Renal cortex interstitium (tissue), 11 donors: ENCODE measurements around the gene ESPNL. TPM values are rescaled to one million over a fixed set of nuclear protein-coding genes. Genes with fewer than 3 reads are reported as not detected.

ENCODE experiments used
- DNase-seq, 11 donors: peaks; one replicate each; pipeline ENCODE4 v3.0.0-alpha.2; 2013; ENCODE audit warnings: low read depth in 9 of 11, low spot score in 4 of 11; ENCODE audit errors: extremely low read depth in 1 of 11
- polyA plus RNA-seq, 3 donors: library from polyadenylated mRNA; unstranded; fragments of 120-200 nt; gene quantifications; one replicate each; pipeline ENCODE4 v1.2.1, GENCODE V29; 2013; ENCODE audit not compliant: insufficient read length in 3 of 3

Gene ESPNL
- polyA plus RNA-seq, 3 donors: 1.9 to 4.5 (median 2.7) TPM

GRCh38 chr2:238133499-238134392 is 33.6 kb downstream of the ESPNL start:
- no peak for DNase-seq

- no peak for DNase-seq
These were observed 34.2 kb downstream of the ESPNL start for GRCh38 chr2:238134393-238134785.

GRCh38 chr2:238135601-238136150 is 35.5 kb downstream of the ESPNL start:
- DNase-seq: no peak

- no peak for DNase-seq
These were observed 36.8 kb downstream of the ESPNL start for GRCh38 chr2:238136820-238137537.

GRCh38 chr2:238137885-238138284 is 37.7 kb downstream of the ESPNL start:
- no peak for DNase-seq

GRCh38 chr2:238138331-238139195 is 38.4 kb downstream of the ESPNL start, which contains the start of gene KLHL30:
Gene KLHL30, plus strand, starts transcription at chr2:238138668. Its CDS starts 2,087 bp downstream, at chr2:238140755.
- DNase-seq: no peak

- no peak for DNase-seq
These were observed 39.3 kb downstream of the ESPNL start for GRCh38 chr2:238139196-238140039.

GRCh38 chr2:238140040-238140439 is 39.9 kb downstream of the ESPNL start:
- DNase-seq: no peak

- no peak for DNase-seq
These were observed 40.8 kb downstream of the ESPNL start for GRCh38 chr2:238140721-238141540.

- DNase-seq: no peak
These were observed 41.6 kb downstream of the ESPNL start for GRCh38 chr2:238141541-238142318.

- DNase-seq: no peak
These were observed 42.5 kb downstream of the ESPNL start for GRCh38 chr2:238142382-238143205.

GRCh38 chr2:238143239-238143951 is 43.3 kb downstream of the ESPNL start:
- DNase-seq: no peak

- no peak for DNase-seq
These were observed 44.1 kb downstream of the ESPNL start for GRCh38 chr2:238144262-238144661.

- DNase-seq: no peak
These were observed 44.9 kb downstream of the ESPNL start for GRCh38 chr2:238145046-238145445.

GRCh38 chr2:238145851-238146250 is 45.7 kb downstream of the ESPNL start:
- no peak for DNase-seq
